Measurements from ENCODE around the gene TTC21B.

The TTC21B gene

DNA sequence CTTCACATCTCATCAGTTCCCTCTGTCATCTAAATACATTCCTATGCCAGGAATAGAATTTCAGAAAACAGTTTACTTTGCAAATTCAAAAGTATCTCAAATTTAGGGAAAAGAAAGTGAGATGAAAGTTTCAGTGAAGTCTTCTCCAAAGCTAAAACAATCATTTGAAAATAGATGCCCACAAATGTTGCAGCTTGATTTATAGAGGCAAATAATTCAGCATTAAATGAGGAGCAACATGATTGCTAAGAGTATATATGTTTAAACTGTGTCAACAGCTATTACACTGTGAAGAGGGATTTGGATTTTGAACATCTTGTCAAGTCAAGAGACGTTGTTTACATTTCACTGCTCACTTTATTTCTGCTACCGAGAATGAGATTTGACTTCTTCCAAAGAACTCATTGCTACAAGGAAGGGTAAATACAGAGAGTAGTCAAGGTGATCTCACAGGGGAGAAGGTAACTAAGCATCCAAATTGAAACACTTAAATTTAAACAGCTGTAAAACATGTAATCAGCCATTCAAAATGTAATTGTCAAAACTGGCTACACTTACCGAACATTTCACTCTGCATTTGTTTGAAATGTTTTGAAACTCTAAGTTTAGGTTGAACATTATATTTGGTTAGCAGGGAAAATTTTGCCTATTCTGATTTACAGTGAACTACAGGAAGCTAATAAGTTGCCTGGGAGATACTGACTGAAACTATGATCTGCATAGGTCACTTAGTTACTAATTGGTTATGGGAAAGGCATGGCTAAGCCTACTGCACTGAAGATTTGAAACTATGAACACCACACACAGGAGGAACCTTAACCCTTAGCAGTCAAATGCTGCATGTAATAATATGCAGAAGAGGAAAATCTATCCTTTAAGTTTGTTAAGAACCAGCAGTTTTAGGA, 126.3 kb downstream of the TTC21B start:
- no peak for DNase-seq

DNA sequence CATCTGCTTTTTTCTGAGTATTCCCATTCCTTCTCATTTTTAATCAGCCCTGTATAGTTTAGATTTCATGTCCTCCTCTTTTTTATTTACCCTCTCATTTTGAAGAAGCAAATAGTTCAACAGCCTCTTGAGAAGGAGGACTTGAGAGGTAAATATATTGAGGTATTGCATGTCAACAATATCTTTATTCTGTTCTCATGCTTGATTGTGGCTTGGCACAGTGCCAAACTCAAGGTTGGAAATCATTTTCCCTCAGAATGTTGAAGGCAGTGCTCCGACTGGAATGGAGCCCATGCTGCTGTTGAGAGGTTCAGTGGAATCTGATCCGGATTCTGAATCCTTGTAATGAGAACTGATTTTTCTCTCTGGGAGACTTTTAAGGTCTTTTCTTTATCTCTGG, 128.5 kb downstream of the TTC21B start:
- DNase-seq: no peak

Measured in stimulated activated naive CD4-positive, alpha-beta T cell treated with Interleukin-2 at 50 U/mL for 16 hours (primary cell).